H9 (cell line): ENCODE measurements around the gene MMP25. TPM values are rescaled to one million over a fixed set of nuclear protein-coding genes. Genes with fewer than 3 reads are reported as not detected.

Experiments used
- DNase-seq: peaks from one replicate; pipeline ENCODE4 v3.0.0-alpha.2; 2017
- H2AFZ ChIP-seq: one replicate; pipeline ENCODE4 v1.6.1; 2013; ENCODE audit warnings: mild to moderate bottlenecking, low read length, control low read depth, moderate library complexity
- H2AK5ac ChIP-seq: 2 replicates; pipeline ENCODE4 v1.6.1; 2013; ENCODE audit warnings: low read length, control low read depth, mixed read lengths; ENCODE audit not compliant: insufficient read length
- H2BK120ac ChIP-seq: one replicate; pipeline ENCODE4 v1.6.1; 2013; ENCODE audit warnings: low read depth, mild to moderate bottlenecking, low read length, control low read depth, inconsistent platforms; ENCODE audit not compliant: poor library complexity, severe bottlenecking
- H2BK12ac ChIP-seq: 2 replicates; pipeline ENCODE4 v1.6.1; 2013; ENCODE audit warnings: low read length, control low read depth, mixed read lengths, low read depth; ENCODE audit not compliant: insufficient read length
- H2BK15ac ChIP-seq: 2 replicates; pipeline ENCODE4 v1.6.1; 2013; ENCODE audit warnings: low read depth, low read length, control low read depth
- H2BK20ac ChIP-seq: one replicate; pipeline ENCODE4 v1.6.1; 2013; ENCODE audit warnings: low read depth, mild to moderate bottlenecking, low read length, control low read depth, inconsistent platforms; ENCODE audit not compliant: poor library complexity, severe bottlenecking
- H2BK5ac ChIP-seq: 2 replicates; pipeline ENCODE4 v1.6.1; 2013; ENCODE audit warnings: low read length, control low read depth, mixed read lengths; ENCODE audit not compliant: insufficient read length
- H3K14ac ChIP-seq: 2 replicates; pipeline ENCODE4 v1.6.1; 2013; ENCODE audit warnings: low read length, control low read depth; ENCODE audit not compliant: insufficient read depth
- H3K18ac ChIP-seq: 2 replicates; pipeline ENCODE4 v1.6.1; 2013; ENCODE audit warnings: low read depth, mild to moderate bottlenecking, mixed read lengths, low read length, control low read depth; ENCODE audit not compliant: insufficient read length
- H3K23ac ChIP-seq: 2 replicates; pipeline ENCODE4 v1.6.1; 2013; ENCODE audit warnings: low read length, control low read depth, mixed read lengths, low read depth; ENCODE audit not compliant: insufficient read length
- H3K23me2 ChIP-seq: 2 replicates; pipeline ENCODE4 v1.6.1; 2013; ENCODE audit warnings: low read depth, mild to moderate bottlenecking, mixed read lengths, low read length, control low read depth; ENCODE audit not compliant: insufficient read length, poor library complexity, severe bottlenecking
- H3K27ac ChIP-seq: 2 replicates; pipeline ENCODE4 v1.5.1; 2013; ENCODE audit warnings: low read length, control low read depth, mixed read lengths, low read depth; ENCODE audit not compliant: insufficient read length
- H3K27me3 ChIP-seq: 2 replicates; pipeline ENCODE4 v1.6.1; 2013; ENCODE audit warnings: low read length, control low read depth, inconsistent platforms; ENCODE audit not compliant: insufficient read depth
- H3K4ac ChIP-seq: 2 replicates; pipeline ENCODE4 v1.6.1; 2013; ENCODE audit warnings: low read depth, mild to moderate bottlenecking, control low read depth, inconsistent platforms, low read length, moderate library complexity
- H3K4me1 ChIP-seq: 2 replicates; pipeline ENCODE4 v1.6.1; 2013; ENCODE audit warnings: low read length, control low read depth, inconsistent platforms; ENCODE audit not compliant: insufficient read depth
- H3K4me2 ChIP-seq: 2 replicates; pipeline ENCODE4 v1.6.1; 2013; ENCODE audit warnings: low read length, control low read depth, mixed read lengths; ENCODE audit not compliant: insufficient read length, insufficient read depth
- H3K56ac ChIP-seq: 2 replicates; pipeline ENCODE4 v1.6.1; 2013; ENCODE audit warnings: low read depth, mild to moderate bottlenecking, mixed read lengths, low read length, control low read depth; ENCODE audit not compliant: insufficient read length
- H3K79me1 ChIP-seq: 2 replicates; pipeline ENCODE4 v1.6.1; 2013; ENCODE audit warnings: low read depth, mild to moderate bottlenecking, moderate library complexity, low read length, control low read depth, inconsistent platforms; ENCODE audit not compliant: insufficient read depth, poor library complexity, severe bottlenecking
- H3K79me2 ChIP-seq: 2 replicates; pipeline ENCODE4 v1.6.1; 2013; ENCODE audit warnings: low read length, control low read depth, inconsistent platforms; ENCODE audit not compliant: insufficient read depth
- H3K9ac ChIP-seq: 2 replicates; pipeline ENCODE4 v1.6.1; 2013; ENCODE audit warnings: low read length, control low read depth, mixed read lengths; ENCODE audit not compliant: insufficient read length; ENCODE audit errors: extremely low read depth
- H3K9me3 ChIP-seq: one replicate; pipeline ENCODE4 v1.6.1; 2013; ENCODE audit warnings: low read depth, low read length, inconsistent platforms; ENCODE audit not compliant: control insufficient read depth
- H3T11ph ChIP-seq: one replicate; pipeline ENCODE4 v1.6.1; 2013; ENCODE audit warnings: mild to moderate bottlenecking, low read length, control low read depth, inconsistent platforms
- H4K20me1 ChIP-seq: one replicate; pipeline ENCODE4 v1.6.1; 2013; ENCODE audit not compliant: control insufficient read depth, insufficient read length, insufficient read depth
- H4K5ac ChIP-seq: 2 replicates; pipeline ENCODE4 v1.6.1; 2013; ENCODE audit warnings: low read depth, mild to moderate bottlenecking, mixed read lengths, low read length, control low read depth; ENCODE audit not compliant: insufficient read length
- H4K8ac ChIP-seq: replicated peaks from 2 replicates; pipeline ENCODE4 v1.6.1; 2013; ENCODE audit warnings: low read length, control low read depth, mixed read lengths, low read depth; ENCODE audit not compliant: insufficient read length
- H4K91ac ChIP-seq: 2 replicates; pipeline ENCODE4 v1.6.1; 2013; ENCODE audit warnings: low read depth, mild to moderate bottlenecking, moderate library complexity, mixed read lengths, low read length, control low read depth; ENCODE audit not compliant: insufficient read length
- H3K27ac Mint-ChIP-seq, 3 experiments: 2 replicates in 2 of 3; 3 replicates in 1 of 3; pipeline ENCODE4 v1.8.0; 2020 to 2021; ENCODE audit warnings: mixed read lengths in 3 of 3, mild to moderate bottlenecking in 1 of 3, moderate library complexity in 1 of 3
- H3K27me3 Mint-ChIP-seq: 2 replicates; pipeline ENCODE4 v1.8.0; 2021; ENCODE audit warnings: low read depth, mild to moderate bottlenecking, moderate library complexity, mixed read lengths
- H3K36me3 Mint-ChIP-seq, 3 experiments: 2 replicates in 2 of 3; 3 replicates in 1 of 3; pipeline ENCODE4 v1.8.0; 2020 to 2021; ENCODE audit warnings: low read depth in 3 of 3, mixed read lengths in 3 of 3; ENCODE audit not compliant: insufficient read depth in 1 of 3
- H3K4me1 Mint-ChIP-seq, 2 experiments: 2 replicates each; pipeline ENCODE4 v1.8.0; 2020; ENCODE audit warnings: mixed read lengths in 2 of 2
- H3K4me3 Mint-ChIP-seq, 2 experiments: 2 replicates in 1 of 2; 3 replicates in 1 of 2; pipeline ENCODE4 v1.8.0; 2020 to 2021; ENCODE audit warnings: mild to moderate bottlenecking in 2 of 2, mixed read lengths in 2 of 2, moderate library complexity in 1 of 2
- H3K9me3 Mint-ChIP-seq, 2 experiments: 2 replicates in 1 of 2; 3 replicates in 1 of 2; pipeline ENCODE4 v1.8.0; 2020; ENCODE audit warnings: mild to moderate bottlenecking in 2 of 2, mixed read lengths in 2 of 2, moderate library complexity in 1 of 2
- WGBS: extraction: QIAGEN DNeasy Blood & Tissue Kit; methylation state at CpG from one replicate; pipeline ENCODE4 v1.1.7; 2013; ENCODE audit warnings: missing lambda C conversion rate, low lambda C conversion rate, mixed read lengths; ENCODE audit not compliant: insufficient read length; ENCODE audit errors: extremely low coverage; 5-methylcytosine and 5-hydroxymethylcytosine counted together
- total RNA-seq: library from RNA; stranded (reverse); gene quantifications from 2 replicates; pipeline ENCODE4 v1.2.1, GENCODE V29; 2021
- TF ChIP-seq, protein P1 (sequence below): fragments of 200-600 bp; sonication (generic); conservative IDR thresholded peaks from 3 replicates; pipeline ENCODE4 v1.8.0; 2021; ENCODE audit warnings: antibody characterized with exemption, mild to moderate bottlenecking

Gene MMP25
- total RNA-seq, 1 experiment from 2014 or later, result 13.5 TPM

DNA sequence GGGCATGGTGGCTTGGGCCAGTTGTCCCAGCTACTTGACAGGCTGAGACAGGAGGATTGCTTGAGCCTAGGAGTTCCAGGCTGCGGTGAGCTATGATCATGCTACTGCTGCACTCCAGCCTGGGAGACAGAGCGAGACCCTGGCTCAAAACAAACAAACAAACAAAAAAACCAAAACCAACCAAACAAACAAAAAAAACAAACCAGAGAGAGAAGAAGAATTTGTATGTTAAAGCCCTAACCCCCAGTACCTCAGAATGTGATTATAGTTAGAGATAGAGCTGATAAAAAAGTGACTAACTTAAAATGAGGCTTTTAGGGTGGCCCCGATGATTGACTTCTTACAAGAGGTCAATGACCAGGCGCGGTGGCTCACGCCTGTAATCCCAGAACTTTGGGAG, 1.7 kb upstream of the MMP25 start:
- no peaks in the 10 kb centered on the region for H3K79me2 ChIP-seq
- H3K4me1 ChIP-seq, result no peaks in the 10 kb centered on the region
- no peak overlapping the region for H3K4ac ChIP-seq
- no peak overlapping the region for H2AK5ac ChIP-seq
- H3K4me3 Mint-ChIP-seq, result peak overlapping the region; percentile 79 to 91
- H3K27me3 ChIP-seq, result no peaks in the 10 kb centered on the region
- H4K8ac ChIP-seq, result no peak overlapping the region
- 0 out of 7 replicates have a peak overlapping the region, but pooled peaks of 1 of the 3 experiments have one; percentile 40 for H3K27ac Mint-ChIP-seq
- H3K9ac ChIP-seq, result no peak overlapping the region
- no CpG with 5 or more reads among the region's 6 CpGs for WGBS
- no peak overlapping the region for H2BK12ac ChIP-seq
- no peak for DNase-seq
- no peak overlapping the region for H3K4me2 ChIP-seq
- H3K18ac ChIP-seq, result no peak overlapping the region
- no peak overlapping the region for H2BK120ac ChIP-seq
- H3K79me1 ChIP-seq, result no peaks in the 10 kb centered on the region
- H3K36me3 Mint-ChIP-seq, result peaks cover 5 to 16% (median 10%) of the 10 kb centered on the region in 3 experiments; a peak in 5 of 7 replicates
- no peak overlapping the region for H3K56ac ChIP-seq
- no peak overlapping the region for H2BK5ac ChIP-seq
- H4K91ac ChIP-seq, result no peak overlapping the region
- no peak overlapping the region for H2BK20ac ChIP-seq
- no peak overlapping the region for H4K5ac ChIP-seq
- no peak overlapping the region for H3K14ac ChIP-seq
- H3K27ac ChIP-seq, result no peak overlapping the region
- H3K23me2 ChIP-seq, result peaks cover 20% of the 10 kb centered on the region
- no peaks in the 10 kb centered on the region for H4K20me1 ChIP-seq
- no peak overlapping the region for H2AFZ ChIP-seq
- peaks cover 57% of the 10 kb centered on the region for H3K27me3 Mint-ChIP-seq
- no peaks in the 10 kb centered on the region for H3K9me3 ChIP-seq
- H2BK15ac ChIP-seq, result no peak overlapping the region
- peaks cover 0 to 3% of the 10 kb centered on the region in 2 experiments; a peak in 2 of 5 replicates for H3K9me3 Mint-ChIP-seq
- H3K4me1 Mint-ChIP-seq, result peaks cover 2 to 11% of the 10 kb centered on the region in 2 experiments; a peak in 3 of 4 replicates
- no peak overlapping the region for H3K23ac ChIP-seq
- TF ChIP-seq, protein P1, sequence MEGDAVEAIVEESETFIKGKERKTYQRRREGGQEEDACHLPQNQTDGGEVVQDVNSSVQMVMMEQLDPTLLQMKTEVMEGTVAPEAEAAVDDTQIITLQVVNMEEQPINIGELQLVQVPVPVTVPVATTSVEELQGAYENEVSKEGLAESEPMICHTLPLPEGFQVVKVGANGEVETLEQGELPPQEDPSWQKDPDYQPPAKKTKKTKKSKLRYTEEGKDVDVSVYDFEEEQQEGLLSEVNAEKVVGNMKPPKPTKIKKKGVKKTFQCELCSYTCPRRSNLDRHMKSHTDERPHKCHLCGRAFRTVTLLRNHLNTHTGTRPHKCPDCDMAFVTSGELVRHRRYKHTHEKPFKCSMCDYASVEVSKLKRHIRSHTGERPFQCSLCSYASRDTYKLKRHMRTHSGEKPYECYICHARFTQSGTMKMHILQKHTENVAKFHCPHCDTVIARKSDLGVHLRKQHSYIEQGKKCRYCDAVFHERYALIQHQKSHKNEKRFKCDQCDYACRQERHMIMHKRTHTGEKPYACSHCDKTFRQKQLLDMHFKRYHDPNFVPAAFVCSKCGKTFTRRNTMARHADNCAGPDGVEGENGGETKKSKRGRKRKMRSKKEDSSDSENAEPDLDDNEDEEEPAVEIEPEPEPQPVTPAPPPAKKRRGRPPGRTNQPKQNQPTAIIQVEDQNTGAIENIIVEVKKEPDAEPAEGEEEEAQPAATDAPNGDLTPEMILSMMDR, result no peak
- H3T11ph ChIP-seq, result no peak overlapping the region
